Stimulated activated CD4-positive, alpha-beta T cell treated with anti-CD3 and anti-CD28 coated beads, Interleukin-2, amount 100 ng/mL, for 48 hours (primary cell): ENCODE measurements around the gene RSPH1.
A peak's percentile ranks its signal among the peaks of the same experiment; 100 is the strongest.

Experiments
- DNase-seq, 2 donors: peaks; one replicate each; pipeline ENCODE4 v3.0.0-alpha.2; 2020

RSPH1 gene

GRCh38 chr21:42423685-42424084 lies 72.3 kb downstream of the RSPH1 start:
- DNase-seq, result no peak

GRCh38 chr21:42423197-42423675 lies 72.8 kb downstream of the RSPH1 start:
- peak in 1 of 2 donors; percentile 48 for DNase-seq
